Smooth muscle cell (in vitro differentiated cells): ENCODE measurements around the gene ZNRF3. TPM values are rescaled to one million over a fixed set of nuclear protein-coding genes. Genes with fewer than 3 reads are reported as not detected.
A peak's percentile ranks its signal among the peaks of the same experiment; 100 is the strongest.

Experiments
- DNase-seq: peaks from one replicate; lab custom pipeline; 2025; ENCODE audit not compliant: unreplicated experiment; lab: John Stamatoyannopoulos, UW
- H2AFZ ChIP-seq: fragments of 200-600 bp; sonication (generic); 2 replicates; pipeline ENCODE4 v1.6.0; 2016; ENCODE audit warnings: antibody characterized with exemption, low read depth, mild to moderate bottlenecking
- H3F3A ChIP-seq: fragments of 200-600 bp; sonication (generic); 2 replicates; pipeline ENCODE4 v1.6.0; 2017; ENCODE audit warnings: antibody characterized with exemption, low read depth
- H3K27ac ChIP-seq: fragments of 200-600 bp; sonication (generic); 2 replicates; pipeline ENCODE4 v1.5.1; 2016; ENCODE audit warnings: low read depth, mild to moderate bottlenecking
- H3K27me3 ChIP-seq: fragments of 200-600 bp; sonication (generic); 2 replicates; pipeline ENCODE4 v1.6.1; 2016; ENCODE audit warnings: low read depth, mild to moderate bottlenecking
- H3K36me3 ChIP-seq: fragments of 200-600 bp; sonication (generic); 2 replicates; pipeline ENCODE4 v1.5.1; 2016; ENCODE audit warnings: low read depth
- H3K4me1 ChIP-seq: fragments of 200-600 bp; sonication (generic); 2 replicates; pipeline ENCODE4 v1.5.1; 2016; ENCODE audit warnings: low read depth
- H3K4me2 ChIP-seq: fragments of 200-600 bp; sonication (generic); 2 replicates; pipeline ENCODE4 v1.6.0; 2016; ENCODE audit warnings: mild to moderate bottlenecking
- H3K4me3 ChIP-seq: fragments of 200-600 bp; sonication (generic); 2 replicates; pipeline ENCODE4 v1.5.1; 2016; ENCODE audit warnings: mild to moderate bottlenecking
- H3K79me2 ChIP-seq: fragments of 200-600 bp; sonication (generic); 2 replicates; pipeline ENCODE4 v1.6.0; 2016; ENCODE audit warnings: low read depth, mild to moderate bottlenecking
- H3K9ac ChIP-seq: fragments of 200-600 bp; sonication (generic); 2 replicates; pipeline ENCODE4 v1.6.0; 2016; ENCODE audit warnings: low read depth
- H3K9me3 ChIP-seq: fragments of 200-600 bp; sonication (generic); replicated peaks from 2 replicates; pipeline ENCODE4 v1.5.1; 2016; ENCODE audit warnings: low read depth
- H4K20me1 ChIP-seq: fragments of 200-600 bp; sonication (generic); 2 replicates; pipeline ENCODE4 v1.6.0; 2016; ENCODE audit warnings: low read depth
- CTCF ChIP-seq: fragments of 200-600 bp; sonication (generic); IDR thresholded peaks from 2 replicates; pipeline ENCODE4 v1.5.1; 2017; ENCODE audit warnings: borderline replicate concordance, mild to moderate bottlenecking, antibody characterized with exemption; ENCODE audit not compliant: insufficient read depth, poor library complexity, severe bottlenecking
- WGBS: methylation state at CpG from one replicate; pipeline ENCODE4 v1.1.7; 2016; ENCODE audit warnings: low lambda C conversion rate; 5-methylcytosine and 5-hydroxymethylcytosine counted together
- polyA plus RNA-seq: library from polyadenylated mRNA; unstranded; fragments of >200 nt; fragmentation: Nextera tagmentation; extraction: Ambion mirVana; gene quantifications from 2 replicates; pipeline ENCODE4 v1.2.1, GENCODE V29; 2016
- total RNA-seq: library from RNA; depleted of rRNA; stranded (reverse); fragments of >200 nt; gene quantifications from 2 replicates; pipeline ENCODE4 v1.2.3, GENCODE V29; 2014

ZNRF3 gene
- total and polyA plus RNA-seq, 2 experiments from 2014 or later, result 4.7 to 5.5 TPM

- no peak for TF ChIP-seq CTCF
- Histone ChIP-seq H3K79me2 (peaks cover 5% of the 10 kb centered on the region), H3K27ac (no peak overlapping the region), H3K9ac (no peak overlapping the region), H4K20me1 (no peaks in the 10 kb centered on the region), H3K4me2 (no peak overlapping the region), H3K36me3 (no peaks in the 10 kb centered on the region), H3K4me3 (no peak overlapping the region), H3K4me1 (peaks cover 15% of the 10 kb centered on the region), H3K9me3 (no peaks in the 10 kb centered on the region), H2AFZ (no peak overlapping the region), H3K27me3 (no peaks in the 10 kb centered on the region), H3F3A (peaks cover 8% of the 10 kb centered on the region)
- no peak for DNase-seq
- WGBS, result 100% methylated on average over 3 of the region's 3 CpGs
Observed at GRCh38 chr22:29026579-29026978, 143.2 kb downstream of the ZNRF3 start.

GRCh38 chr22:29028468-29028867, 145.1 kb downstream of the ZNRF3 start:
- Histone ChIP-seq H3K79me2 (no peaks in the 10 kb centered on the region), H4K20me1 (no peaks in the 10 kb centered on the region), H3K27ac (no peak overlapping the region), H2AFZ (no peak overlapping the region), H3F3A (peaks cover 20% of the 10 kb centered on the region), H3K36me3 (no peaks in the 10 kb centered on the region), H3K9ac (no peak overlapping the region), H3K9me3 (no peaks in the 10 kb centered on the region), H3K27me3 (no peaks in the 10 kb centered on the region), H3K4me1 (peaks cover 25% of the 10 kb centered on the region), H3K4me3 (no peak overlapping the region), H3K4me2 (no peak overlapping the region)
- WGBS, result 84% methylated on average over 4 of the region's 4 CpGs
- DNase-seq, result no peak
- no peak for TF ChIP-seq CTCF

GRCh38 chr22:29029202-29030000, 146.0 kb downstream of the ZNRF3 start:
- peak overlapping the region; percentile 96 for H3K27ac ChIP-seq
- H2AFZ ChIP-seq, result no peak overlapping the region
- WGBS, result 72% methylated on average over 9 of the region's 9 CpGs

More at GRCh38 chr22:29029202-29030000, 146.0 kb downstream of the ZNRF3 start:
- Histone ChIP-seq H4K20me1 (no peaks in the 10 kb centered on the region), H3K9me3 (no peaks in the 10 kb centered on the region), H3K9ac (peak overlapping the region; percentile 92), H3K4me3 (no peak overlapping the region), H3K4me1 (peaks cover 25% of the 10 kb centered on the region), H3F3A (peaks cover 20% of the 10 kb centered on the region), H3K79me2 (no peaks in the 10 kb centered on the region), H3K36me3 (no peaks in the 10 kb centered on the region), H3K27me3 (no peaks in the 10 kb centered on the region), H3K4me2 (peak overlapping the region; percentile 86)
- TF ChIP-seq CTCF, result no peak
- no peak for DNase-seq
